ENCODE measurements around the gene EFHD2.

EFHD2 gene

DNA sequence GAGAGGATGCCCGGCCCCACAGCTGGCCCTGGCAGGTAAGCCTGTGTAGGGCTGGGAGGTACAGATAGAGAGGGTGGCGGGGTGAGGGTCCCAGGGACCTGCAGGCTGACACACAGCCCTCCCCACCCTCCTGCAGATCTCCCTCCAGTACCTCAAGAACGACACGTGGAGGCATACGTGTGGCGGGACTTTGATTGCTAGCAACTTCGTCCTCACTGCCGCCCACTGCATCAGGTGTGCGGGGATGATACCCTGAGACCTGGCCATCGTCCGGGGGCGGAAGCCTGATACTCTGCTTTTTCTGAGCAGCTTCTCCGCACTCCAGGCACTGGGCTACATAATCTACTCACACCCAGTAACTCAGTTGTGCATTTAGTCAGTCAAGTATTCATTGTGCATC is 30.7 kb downstream of the EFHD2 start:
- no peaks in the 10 kb centered on the region for H3K36me3 ChIP-seq (ENCODE audit: control insufficient read depth in 2 of 2, insufficient read depth in 1 of 2, low read length in 2 of 2)
- H3K4me3 ChIP-seq (ENCODE audit: low read depth, low read length) = no peak overlapping the region
- no peaks in the 10 kb centered on the region for H3K9me3 ChIP-seq (ENCODE audit: control insufficient read depth, insufficient read depth, low read depth, low read length)
- TF ChIP-seq ZNF157 (tag by site-specific recombination; IDR thresholded peaks at IDR 0.05) (no peak), ZNF266 (tag by site-specific recombination; IDR thresholded peaks at IDR 0.05; ENCODE audit: low read depth) (no peak), ZNF560 (tag by site-specific recombination; IDR thresholded peaks at IDR 0.05; ENCODE audit: borderline replicate concordance) (no peak), PRDM4 (tag by site-specific recombination; IDR thresholded peaks at IDR 0.05) (no peak), ZNF473 (tag by site-specific recombination; IDR thresholded peaks at IDR 0.05) (no peak), ZNF16 (tag by site-specific recombination; IDR thresholded peaks at IDR 0.05; ENCODE audit: low read depth) (no peak), ZNF184 (tag by site-specific recombination; IDR thresholded peaks at IDR 0.05) (no peak)
- TF ChIP-seq, protein P1, sequence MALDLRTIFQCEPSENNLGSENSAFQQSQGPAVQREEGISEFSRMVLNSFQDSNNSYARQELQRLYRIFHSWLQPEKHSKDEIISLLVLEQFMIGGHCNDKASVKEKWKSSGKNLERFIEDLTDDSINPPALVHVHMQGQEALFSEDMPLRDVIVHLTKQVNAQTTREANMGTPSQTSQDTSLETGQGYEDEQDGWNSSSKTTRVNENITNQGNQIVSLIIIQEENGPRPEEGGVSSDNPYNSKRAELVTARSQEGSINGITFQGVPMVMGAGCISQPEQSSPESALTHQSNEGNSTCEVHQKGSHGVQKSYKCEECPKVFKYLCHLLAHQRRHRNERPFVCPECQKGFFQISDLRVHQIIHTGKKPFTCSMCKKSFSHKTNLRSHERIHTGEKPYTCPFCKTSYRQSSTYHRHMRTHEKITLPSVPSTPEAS (tag by site-specific recombination; IDR thresholded peaks at IDR 0.05) = no peak
- no peaks in the 10 kb centered on the region for H3K4me1 ChIP-seq (ENCODE audit: control insufficient read depth, insufficient read depth, low read length)
- no peak overlapping the region for H3K27ac ChIP-seq (ENCODE audit: extremely low read depth, low read depth, low read length)
- ChIA-PET POLR2A (interaction anchor here (0.6 kb wide), 1 partner anchor 57 kb away, joined by 3 read pairs; no protein-coding TSS in a partner anchor), CTCF (no interaction called here)

- Histone ChIP-seq H3K9me3 (ENCODE audit: control insufficient read depth, insufficient read depth, low read depth, low read length) (no peaks in the 10 kb centered on the region), H3K36me3 (ENCODE audit: control insufficient read depth in 2 of 2, insufficient read depth in 1 of 2, low read length in 2 of 2) (no peaks in the 10 kb centered on the region), H3K4me1 (ENCODE audit: control insufficient read depth, insufficient read depth, low read length) (no peaks in the 10 kb centered on the region), H3K27ac (ENCODE audit: extremely low read depth, low read depth, low read length) (no peak overlapping the region), H3K4me3 (ENCODE audit: low read depth, low read length) (no peak overlapping the region)
- ChIA-PET POLR2A (no interaction called here), CTCF (interaction anchor here (0.6 to 1.3 kb wide), 5 partner anchors 10 to 175 kb away, joined by 3 to 8 read pairs (median 3); no protein-coding TSS in a partner anchor)
- TF ChIP-seq, protein P2, sequence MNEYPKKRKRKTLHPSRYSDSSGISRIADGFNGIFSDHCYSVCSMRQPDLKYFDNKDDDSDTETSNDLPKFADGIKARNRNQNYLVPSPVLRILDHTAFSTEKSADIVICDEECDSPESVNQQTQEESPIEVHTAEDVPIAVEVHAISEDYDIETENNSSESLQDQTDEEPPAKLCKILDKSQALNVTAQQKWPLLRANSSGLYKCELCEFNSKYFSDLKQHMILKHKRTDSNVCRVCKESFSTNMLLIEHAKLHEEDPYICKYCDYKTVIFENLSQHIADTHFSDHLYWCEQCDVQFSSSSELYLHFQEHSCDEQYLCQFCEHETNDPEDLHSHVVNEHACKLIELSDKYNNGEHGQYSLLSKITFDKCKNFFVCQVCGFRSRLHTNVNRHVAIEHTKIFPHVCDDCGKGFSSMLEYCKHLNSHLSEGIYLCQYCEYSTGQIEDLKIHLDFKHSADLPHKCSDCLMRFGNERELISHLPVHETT (tag by site-specific recombination; IDR thresholded peaks at IDR 0.05) = no peak
- TF ChIP-seq HOXD13 (CRISPR knock-in tag; IDR thresholded peaks at IDR 0.05; ENCODE audit: borderline replicate concordance) (no peak), WT1 (tag by site-specific recombination; IDR thresholded peaks at IDR 0.05) (no peak), ZNF837 (tag by site-specific recombination; IDR thresholded peaks at IDR 0.05) (no peak), ZNF416 (tag by site-specific recombination; IDR thresholded peaks at IDR 0.05) (no peak), ZNF610 (tag by site-specific recombination; IDR thresholded peaks at IDR 0.05; ENCODE audit: borderline replicate concordance) (no peak), PRDM1 (tag by site-specific recombination; IDR thresholded peaks at IDR 0.05) (no peak), ZNF660 (tag by site-specific recombination; IDR thresholded peaks at IDR 0.05) (no peak), ZNF140 (tag by site-specific recombination; IDR thresholded peaks at IDR 0.05) (no peak), EGR2 (tag by site-specific recombination; IDR thresholded peaks at IDR 0.05; ENCODE audit: low read depth) (no peak), ZBTB48 (tag by site-specific recombination; IDR thresholded peaks at IDR 0.05) (no peak), ZNF701 (tag by site-specific recombination; IDR thresholded peaks at IDR 0.05) (no peak), ZBTB21 (tag by site-specific recombination; IDR thresholded peaks at IDR 0.05) (no peak), ZNF776 (tag by site-specific recombination; IDR thresholded peaks at IDR 0.05; ENCODE audit: borderline replicate concordance) (no peak)
- TF ChIP-seq, protein P3, sequence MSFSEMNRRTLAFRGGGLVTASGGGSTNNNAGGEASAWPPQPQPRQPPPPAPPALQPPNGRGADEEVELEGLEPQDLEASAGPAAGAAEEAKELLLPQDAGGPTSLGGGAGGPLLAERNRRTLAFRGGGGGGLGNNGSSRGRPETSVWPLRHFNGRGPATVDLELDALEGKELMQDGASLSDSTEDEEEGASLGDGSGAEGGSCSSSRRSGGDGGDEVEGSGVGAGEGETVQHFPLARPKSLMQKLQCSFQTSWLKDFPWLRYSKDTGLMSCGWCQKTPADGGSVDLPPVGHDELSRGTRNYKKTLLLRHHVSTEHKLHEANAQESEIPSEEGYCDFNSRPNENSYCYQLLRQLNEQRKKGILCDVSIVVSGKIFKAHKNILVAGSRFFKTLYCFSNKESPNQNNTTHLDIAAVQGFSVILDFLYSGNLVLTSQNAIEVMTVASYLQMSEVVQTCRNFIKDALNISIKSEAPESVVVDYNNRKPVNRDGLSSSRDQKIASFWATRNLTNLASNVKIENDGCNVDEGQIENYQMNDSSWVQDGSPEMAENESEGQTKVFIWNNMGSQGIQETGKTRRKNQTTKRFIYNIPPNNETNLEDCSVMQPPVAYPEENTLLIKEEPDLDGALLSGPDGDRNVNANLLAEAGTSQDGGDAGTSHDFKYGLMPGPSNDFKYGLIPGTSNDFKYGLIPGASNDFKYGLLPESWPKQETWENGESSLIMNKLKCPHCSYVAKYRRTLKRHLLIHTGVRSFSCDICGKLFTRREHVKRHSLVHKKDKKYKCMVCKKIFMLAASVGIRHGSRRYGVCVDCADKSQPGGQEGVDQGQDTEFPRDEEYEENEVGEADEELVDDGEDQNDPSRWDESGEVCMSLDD (tag by site-specific recombination; IDR thresholded peaks at IDR 0.05) = no peak
Measured at GRCh38 chr1:15441247-15441646, 31.6 kb downstream of the EFHD2 start.

Measured in HEK293 (cell line).